A204.1 (cell line): ENCODE data around the gene NLRP12.
"Not testable (repeated sequence)": the region's sequence is repeated elsewhere in the genome, so short reads cannot be mapped to it uniquely, and the experiment has no call there.

Source experiments
- FAIRE-seq: peaks from 2 replicates; lab custom pipeline; 2012; peaks lifted over from hg19 to GRCh38; lab: Jason Lieb, UNC

Gene NLRP12

GRCh38 chr19:53780506-53780905, 43.6 kb downstream of the NLRP12 start:
- FAIRE-seq, result no peak

GRCh38 chr19:53775524-53775923, 48.6 kb downstream of the NLRP12 start:
- no peak for FAIRE-seq

GRCh38 chr19:53774491-53774890, 49.6 kb downstream of the NLRP12 start:
- not testable (repeated sequence) for FAIRE-seq

GRCh38 chr19:53773999-53774398, 50.1 kb downstream of the NLRP12 start:
- no peak for FAIRE-seq

GRCh38 chr19:53772943-53773342, 51.2 kb downstream of the NLRP12 start:
- peak; percentile 95 for FAIRE-seq

GRCh38 chr19:53771144-53771543, 53.0 kb downstream of the NLRP12 start:
- no peak for FAIRE-seq

- FAIRE-seq, result not testable (repeated sequence)
Measured at GRCh38 chr19:53769696-53770309, 54.3 kb downstream of the NLRP12 start.

GRCh38 chr19:53768401-53768800, 55.7 kb downstream of the NLRP12 start:
- FAIRE-seq, result no peak

- not testable (repeated sequence) for FAIRE-seq
Measured at GRCh38 chr19:53758991-53759390, 65.1 kb downstream of the NLRP12 start.
